HL-60 (cell line): ENCODE data around the gene LMF2.

Experiments
- DNase-seq, 2 experiments: peaks; one replicate each; pipeline ENCODE4 v3.0.0-alpha.2; 2010 to 2020; ENCODE audit warnings: low read depth in 1 of 2, low spot score in 1 of 2
- H3K27ac ChIP-seq: fragments of 250-450 bp; sonication (Bioruptor Pico); replicated peaks from 2 replicates; pipeline ENCODE4 v1.5.1; 2020; ENCODE audit warnings: mild to moderate bottlenecking, moderate library complexity
- H3K27me3 ChIP-seq: fragments of 250-450 bp; sonication (Bioruptor Pico); 2 replicates; pipeline ENCODE4 v1.5.1; 2021; ENCODE audit warnings: mild to moderate bottlenecking, moderate library complexity; ENCODE audit not compliant: insufficient read depth, poor library complexity, severe bottlenecking
- H3K4me3 ChIP-seq: replicated peaks from 2 replicates; pipeline ENCODE4 v1.5.1; 2011; ENCODE audit warnings: mild to moderate bottlenecking, control low read depth, low read length; ENCODE audit not compliant: insufficient read depth
- CTCF ChIP-seq: IDR thresholded peaks from one replicate; pipeline ENCODE4 v1.5.1; 2011; ENCODE audit warnings: low read length, control low read depth, inconsistent platforms; ENCODE audit not compliant: insufficient read depth
- GABPA ChIP-seq: IDR thresholded peaks from 2 replicates; pipeline ENCODE4 v1.6.1; 2012; ENCODE audit warnings: low read depth
- POLR2AphosphoS5 ChIP-seq: IDR thresholded peaks from 2 replicates; pipeline ENCODE4 v1.6.1; 2012; ENCODE audit warnings: low read depth
- REST ChIP-seq: IDR thresholded peaks from 2 replicates; pipeline ENCODE4 v1.6.1; 2012; ENCODE audit warnings: low read depth; ENCODE audit not compliant: insufficient replicate concordance
- SPI1 ChIP-seq: IDR thresholded peaks from 2 replicates; pipeline ENCODE4 v1.6.1; 2012; ENCODE audit warnings: low read depth, mild to moderate bottlenecking, borderline replicate concordance

LMF2 gene

GRCh38 chr22:50505276-50505775 is 2.2 kb downstream of the LMF2 start:
- H3K27me3 ChIP-seq = no peaks in the 10 kb centered on the region
- TF ChIP-seq CTCF = no peak
- TF ChIP-seq SPI1 = no peak
- DNase-seq = no peak
- no peak overlapping the region for H3K27ac ChIP-seq
- no peak overlapping the region for H3K4me3 ChIP-seq

GRCh38 chr22:50504369-50505211 is 2.9 kb downstream of the LMF2 start:
- TF ChIP-seq SPI1 = no peak
- TF ChIP-seq CTCF = no peak
- TF ChIP-seq POLR2AphosphoS5 = no peak
- no peak for TF ChIP-seq REST
- no peak for TF ChIP-seq GABPA
- H3K4me3 ChIP-seq = no peak overlapping the region
- H3K27ac ChIP-seq = no peak overlapping the region
- H3K27me3 ChIP-seq = no peaks in the 10 kb centered on the region
- DNase-seq = no peak

DNA sequence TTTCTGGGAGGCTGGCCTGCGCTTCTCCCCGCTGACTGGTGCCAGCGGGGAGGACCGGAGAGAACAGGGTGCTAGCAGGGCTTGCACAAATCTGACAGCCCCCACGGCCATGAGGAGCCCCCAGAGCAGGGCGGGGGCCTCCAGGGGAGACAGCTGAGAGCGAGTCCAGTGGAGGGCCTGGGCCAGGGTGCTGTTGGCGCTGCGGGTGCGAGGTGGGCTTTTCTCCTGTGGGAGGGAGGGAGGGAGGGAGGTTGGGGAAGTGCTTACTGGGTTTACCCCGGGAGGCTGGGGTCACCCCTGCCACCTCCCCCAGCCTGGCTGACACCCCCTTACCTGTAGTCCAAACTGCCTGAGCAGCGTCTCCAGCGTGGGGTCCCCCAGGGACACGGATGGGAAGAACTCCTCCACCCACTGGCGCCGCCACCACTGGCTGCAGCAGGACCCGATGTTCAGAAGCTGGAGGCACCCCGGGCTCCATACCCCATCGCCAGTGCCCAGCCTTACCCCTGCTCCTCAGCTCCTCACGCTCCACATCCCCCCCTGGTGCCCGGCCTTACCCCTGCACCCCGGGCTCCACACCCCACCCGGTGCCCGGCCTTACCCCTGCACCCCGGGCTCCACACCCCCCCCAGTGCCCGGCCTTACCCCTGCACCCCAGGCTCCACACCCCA is 3.9 kb downstream of the LMF2 start:
- Histone ChIP-seq H3K27me3 (no peaks in the 10 kb centered on the region), H3K4me3 (no peak overlapping the region), H3K27ac (no peak overlapping the region)
- DNase-seq = no peak
- TF ChIP-seq GABPA (no peak), SPI1 (no peak), CTCF (no peak), POLR2AphosphoS5 (no peak), REST (no peak)
